ENCODE measurements around the gene SLC7A6OS.

DNA sequence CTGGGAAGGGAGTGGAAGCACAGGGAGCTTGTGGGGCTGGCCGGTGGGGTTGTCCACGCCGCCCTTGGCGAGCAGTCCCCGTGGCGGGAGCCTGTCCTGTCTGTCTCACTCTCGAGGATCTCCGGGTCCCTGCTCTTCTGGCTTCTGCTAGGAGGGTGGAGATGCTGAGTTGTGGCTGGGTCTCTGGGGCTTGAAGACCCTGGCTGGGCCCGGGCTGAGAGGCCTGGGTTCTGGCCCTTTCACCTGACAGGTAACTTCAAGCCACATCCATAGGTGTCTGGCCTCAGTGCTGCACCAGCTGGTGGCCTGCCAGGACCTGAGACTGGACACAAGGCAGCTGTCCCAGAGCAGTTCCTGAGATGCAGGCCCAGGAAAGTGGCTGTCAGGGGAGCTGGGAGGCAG is 46.8 kb upstream of the SLC7A6OS start:
- TF ChIP-seq EZH2 (IDR thresholded peaks at IDR 0.05; ENCODE audit: insufficient read depth, poor library complexity, severe bottlenecking) = no peak
- no peak for TF ChIP-seq EZH2phosphoT487 (IDR thresholded peaks at IDR 0.05; ENCODE audit: insufficient read depth, low read depth)
